Kidney glomerular epithelial cell (primary cell): ENCODE measurements around the gene ZRSR2.

Experiments used
- DNase-seq: peaks from one replicate; lab custom pipeline; 2025; lab: John Stamatoyannopoulos, UW

The ZRSR2 gene

GRCh38 chrX:15854080-15854655 lies 63.9 kb downstream of the ZRSR2 start:
- no peak for DNase-seq

DNA sequence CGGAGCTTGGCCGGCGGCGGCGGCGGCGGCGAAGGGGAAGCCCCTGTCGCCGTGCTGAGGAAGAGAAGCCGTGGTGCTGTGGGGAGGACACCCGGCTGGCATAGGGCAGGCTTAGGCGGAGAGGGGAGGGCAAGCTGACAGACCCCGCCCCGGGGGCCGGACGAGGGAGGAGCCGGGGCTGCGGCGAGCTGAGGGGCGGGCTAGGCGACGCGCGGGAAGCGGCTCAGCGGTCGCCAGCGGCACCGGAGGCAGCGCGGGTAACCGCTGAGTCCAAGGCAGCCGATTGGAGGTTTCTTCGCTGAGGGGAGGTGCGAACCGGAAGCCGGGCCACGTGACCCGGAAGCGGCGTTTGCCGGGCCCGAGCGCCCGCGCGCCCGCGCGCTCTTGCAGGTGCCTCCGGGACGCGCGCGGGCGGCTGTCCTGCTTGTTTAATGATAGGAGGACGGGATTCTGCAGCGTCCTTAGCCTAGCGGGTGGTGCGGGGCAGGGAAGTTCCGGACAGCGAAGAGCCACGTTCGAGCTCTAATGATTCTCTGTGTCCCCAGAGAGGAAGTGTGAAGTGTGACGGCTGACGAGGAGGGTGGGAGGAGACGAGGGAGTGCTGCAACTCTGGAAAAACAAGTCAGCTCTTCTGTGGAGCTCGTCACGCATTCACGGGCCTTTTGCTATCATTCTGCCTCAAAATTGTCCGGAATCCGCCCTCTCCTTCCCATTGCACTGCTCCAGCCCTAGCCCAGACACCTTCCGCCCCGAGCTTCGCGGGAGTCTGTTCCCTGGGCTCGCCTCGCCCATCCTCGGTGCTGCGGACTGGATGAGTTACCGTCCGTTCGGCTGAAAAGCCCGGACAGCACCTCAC lies 64.7 kb downstream of the ZRSR2 start, which contains the start of gene AP1S2:
Gene AP1S2, minus strand, starts transcription at position 102 of the 856 bp plus-strand sequence. CDS start 2,289 bp downstream, outside the sequence.
- DNase-seq, result peak; percentile 70

DNA sequence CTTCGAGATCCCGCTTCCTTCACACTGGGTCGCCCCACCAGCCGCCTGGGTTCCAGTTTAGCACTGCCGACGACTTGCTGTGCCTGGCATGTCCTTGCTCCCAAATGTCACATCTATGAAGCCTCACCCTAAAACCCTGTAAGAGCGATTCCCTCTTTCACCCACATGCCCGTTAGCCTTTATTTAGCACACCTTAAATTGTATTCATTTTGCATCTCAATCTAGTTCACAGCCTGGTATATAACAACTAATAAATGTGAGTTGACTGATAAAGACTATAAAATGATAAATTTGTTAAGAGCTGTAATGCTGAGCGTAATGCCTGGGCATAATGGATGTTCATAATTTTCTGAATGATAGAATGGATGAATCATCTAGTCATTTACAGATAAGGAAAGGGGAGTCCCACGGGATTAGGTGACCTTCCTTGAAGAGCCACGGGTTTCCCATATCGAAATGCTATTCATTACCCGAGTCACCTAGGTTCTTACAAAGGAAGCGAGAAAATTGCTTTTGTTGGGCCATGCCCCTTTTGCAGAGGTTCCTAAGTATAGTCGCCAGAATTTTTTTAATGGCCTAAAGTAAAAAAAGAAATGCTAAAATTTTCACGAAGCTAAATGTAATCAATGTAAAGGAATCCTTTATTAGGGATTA lies 65.4 kb downstream of the ZRSR2 start:
- DNase-seq, result no peak

DNA sequence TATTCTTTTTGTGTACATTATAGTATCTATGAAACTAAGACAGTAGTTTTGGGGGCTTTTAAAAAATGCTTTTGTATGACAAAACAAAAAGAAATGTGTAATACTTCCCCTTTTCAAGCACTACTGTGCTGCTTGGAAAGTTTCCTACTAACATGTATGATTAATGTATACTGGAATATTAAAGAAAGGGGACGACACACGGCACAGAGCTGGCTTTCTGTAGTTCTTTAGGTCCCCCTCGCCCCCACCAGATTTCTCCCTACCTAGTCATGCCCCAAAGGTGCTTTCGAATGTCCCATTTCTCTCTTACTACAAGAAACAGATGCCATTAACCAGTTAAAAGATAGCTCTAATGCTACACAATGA lies 65.9 kb downstream of the ZRSR2 start:
- no peak for DNase-seq

DNA sequence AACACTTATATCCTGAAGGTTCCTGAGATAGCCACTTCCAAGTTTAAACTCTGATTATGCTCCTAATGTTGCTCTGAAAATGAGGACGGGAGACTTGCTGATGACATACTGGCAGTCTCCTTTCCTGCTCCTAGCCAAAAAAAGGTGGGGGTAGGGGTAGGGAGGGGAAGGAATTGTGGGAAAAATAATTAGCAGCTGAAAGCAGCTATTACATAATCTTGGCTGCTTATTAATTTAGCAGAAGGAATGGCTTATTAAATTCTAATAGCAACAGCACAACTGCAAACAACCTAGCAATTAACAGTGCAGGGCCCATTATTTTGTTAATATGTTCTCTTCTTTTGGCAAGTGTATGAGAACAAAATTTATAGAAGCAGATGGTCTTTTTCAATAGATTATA lies 66.4 kb downstream of the ZRSR2 start:
- DNase-seq, result no peak

GRCh38 chrX:15858051-15858450 lies 67.8 kb downstream of the ZRSR2 start:
- DNase-seq, result no peak

- DNase-seq, result no peak
These were observed 70.6 kb downstream of the ZRSR2 start for GRCh38 chrX:15860921-15861320.

GRCh38 chrX:15864023-15864422 lies 73.7 kb downstream of the ZRSR2 start:
- no peak for DNase-seq

DNA sequence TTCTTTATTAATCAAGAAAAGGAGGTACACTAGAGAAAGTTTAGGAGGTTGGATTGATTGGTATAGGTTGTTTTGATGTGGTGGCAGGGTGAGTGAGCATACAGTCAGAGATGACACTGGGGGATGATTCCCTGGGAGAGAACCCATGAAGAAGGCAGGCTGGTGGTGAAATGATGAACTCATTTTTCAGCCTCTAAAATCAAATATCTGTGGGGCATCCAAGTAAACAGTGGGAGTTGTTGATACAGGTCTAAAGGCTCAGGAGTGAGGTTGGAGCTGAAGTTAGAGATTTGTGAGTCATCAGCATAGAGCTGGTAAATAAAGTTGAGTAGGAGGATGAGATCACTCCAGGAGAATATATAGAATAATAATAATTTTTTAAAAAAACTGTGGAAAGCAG lies 74.3 kb downstream of the ZRSR2 start:
- DNase-seq, result peak; percentile 44

DNA sequence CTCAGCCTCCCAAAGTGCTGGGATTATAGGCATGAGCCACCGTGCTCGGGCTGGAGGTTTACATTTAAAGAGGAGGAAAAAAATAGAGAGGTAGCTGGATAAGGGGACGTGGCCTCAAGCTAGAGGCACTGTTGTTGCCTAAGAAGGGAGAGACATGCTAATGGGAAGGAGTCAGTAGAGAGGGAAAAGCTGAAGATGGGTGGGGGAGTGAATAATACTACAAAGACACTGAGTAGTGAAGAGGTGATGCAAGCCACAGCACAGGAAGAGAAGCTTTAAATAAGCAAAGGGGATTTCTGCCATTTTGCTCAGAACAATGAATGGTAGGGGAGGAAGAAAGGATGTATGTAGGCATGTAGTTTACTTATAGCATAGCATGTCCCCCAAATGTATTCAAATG lies 75.9 kb downstream of the ZRSR2 start:
- DNase-seq, result no peak

DNA sequence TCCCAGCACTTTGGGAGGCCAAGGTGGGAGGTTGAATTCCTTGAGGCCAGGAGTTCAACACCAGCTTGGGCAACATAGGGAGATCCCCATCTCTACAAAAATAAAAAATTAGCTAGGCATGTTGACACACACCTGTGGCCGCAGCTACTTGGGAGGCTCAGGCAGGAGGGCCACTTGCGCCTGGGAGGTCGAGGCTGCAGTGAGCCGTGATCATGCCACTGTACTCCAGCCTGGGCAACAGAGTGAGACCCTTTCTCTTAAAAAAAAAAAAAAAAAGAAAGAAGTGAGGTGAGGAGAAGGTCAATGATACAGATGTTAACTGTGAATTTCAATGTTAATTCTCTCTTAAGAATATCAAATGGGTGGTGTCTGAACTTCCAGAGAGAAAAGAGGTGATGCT lies 79.4 kb downstream of the ZRSR2 start:
- DNase-seq, result no peak

- DNase-seq, result no peak
These were observed 80.0 kb downstream of the ZRSR2 start for GRCh38 chrX:15870310-15870709.
